Cardiac fibroblast (primary cell): ENCODE data around the gene PLEKHA6.
A peak's percentile ranks its signal among the peaks of the same experiment; 100 is the strongest.

Source experiments
- DNase-seq, 2 donors: peaks; one replicate each; pipeline versions ENCODE4 v3.0.0 to v3.0.0-alpha.2; 2010; ENCODE audit warnings: low read depth in 2 of 2
- H3K4me3 ChIP-seq, 2 donors: replicated peaks in 1 of 2; 1 replicate in 1 of 2; 2 replicates in 1 of 2; pipeline ENCODE4 v1.5.1; 2011; ENCODE audit warnings: low read depth in 2 of 2, low read length in 2 of 2, mild to moderate bottlenecking in 2 of 2, moderate library complexity in 1 of 2
- TF ChIP-seq, protein P1 (sequence below): IDR thresholded peaks from one replicate; pipeline ENCODE4 v1.5.1; 2011; ENCODE audit warnings: low read depth, mild to moderate bottlenecking, low read length, inconsistent platforms

The PLEKHA6 gene

DNA sequence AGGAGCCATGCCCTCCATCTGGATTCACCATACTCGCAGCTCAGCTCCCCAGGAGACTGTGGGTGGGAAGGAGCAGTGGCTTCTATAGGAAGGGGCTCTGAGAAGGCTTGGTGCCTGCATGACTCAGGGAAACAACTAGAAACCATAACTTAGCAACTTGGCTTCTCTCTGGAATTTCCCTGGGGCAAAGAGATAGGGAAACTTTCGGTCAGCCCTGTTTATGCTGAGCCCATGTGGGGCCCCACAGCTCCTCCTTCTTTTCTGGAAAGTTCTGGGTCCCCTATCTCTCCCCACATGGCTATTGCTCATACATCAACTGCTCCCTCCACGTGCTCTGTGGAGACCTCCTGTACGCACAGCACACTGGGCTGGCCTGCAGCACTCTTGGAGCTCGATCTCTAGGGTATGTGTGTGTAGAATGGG is 39.3 kb downstream of the PLEKHA6 start:
- TF ChIP-seq, protein P1, sequence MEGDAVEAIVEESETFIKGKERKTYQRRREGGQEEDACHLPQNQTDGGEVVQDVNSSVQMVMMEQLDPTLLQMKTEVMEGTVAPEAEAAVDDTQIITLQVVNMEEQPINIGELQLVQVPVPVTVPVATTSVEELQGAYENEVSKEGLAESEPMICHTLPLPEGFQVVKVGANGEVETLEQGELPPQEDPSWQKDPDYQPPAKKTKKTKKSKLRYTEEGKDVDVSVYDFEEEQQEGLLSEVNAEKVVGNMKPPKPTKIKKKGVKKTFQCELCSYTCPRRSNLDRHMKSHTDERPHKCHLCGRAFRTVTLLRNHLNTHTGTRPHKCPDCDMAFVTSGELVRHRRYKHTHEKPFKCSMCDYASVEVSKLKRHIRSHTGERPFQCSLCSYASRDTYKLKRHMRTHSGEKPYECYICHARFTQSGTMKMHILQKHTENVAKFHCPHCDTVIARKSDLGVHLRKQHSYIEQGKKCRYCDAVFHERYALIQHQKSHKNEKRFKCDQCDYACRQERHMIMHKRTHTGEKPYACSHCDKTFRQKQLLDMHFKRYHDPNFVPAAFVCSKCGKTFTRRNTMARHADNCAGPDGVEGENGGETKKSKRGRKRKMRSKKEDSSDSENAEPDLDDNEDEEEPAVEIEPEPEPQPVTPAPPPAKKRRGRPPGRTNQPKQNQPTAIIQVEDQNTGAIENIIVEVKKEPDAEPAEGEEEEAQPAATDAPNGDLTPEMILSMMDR = no peak
- DNase-seq = peak; percentile 56 to 73

DNA sequence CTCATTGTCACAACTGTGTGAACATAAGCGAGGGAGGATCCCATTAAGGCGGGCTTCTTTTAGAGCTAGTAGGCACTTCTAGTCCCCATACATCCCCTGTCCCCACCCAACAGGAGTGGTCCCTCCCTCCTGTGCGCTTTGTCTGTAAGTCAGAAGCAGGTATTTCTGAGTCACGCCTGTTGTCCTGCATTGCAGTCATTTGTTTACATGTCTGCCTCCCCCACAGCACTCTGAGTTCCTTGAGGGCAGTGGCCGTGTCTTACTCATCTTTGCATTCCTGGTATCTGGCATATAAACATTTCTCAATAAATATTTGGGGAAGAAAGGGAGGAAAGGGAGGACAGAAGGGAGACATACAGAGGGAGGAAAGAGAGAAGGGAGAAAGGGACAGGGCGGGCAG is 40.3 kb downstream of the PLEKHA6 start:
- H3K4me3 ChIP-seq = no peak overlapping the region
- DNase-seq = peak; percentile 68 to 86
- TF ChIP-seq, protein P1 = no peak

More for the DNA sequence above, 39.3 kb downstream of the PLEKHA6 start:
- H3K4me3 ChIP-seq = no peak overlapping the region

DNA sequence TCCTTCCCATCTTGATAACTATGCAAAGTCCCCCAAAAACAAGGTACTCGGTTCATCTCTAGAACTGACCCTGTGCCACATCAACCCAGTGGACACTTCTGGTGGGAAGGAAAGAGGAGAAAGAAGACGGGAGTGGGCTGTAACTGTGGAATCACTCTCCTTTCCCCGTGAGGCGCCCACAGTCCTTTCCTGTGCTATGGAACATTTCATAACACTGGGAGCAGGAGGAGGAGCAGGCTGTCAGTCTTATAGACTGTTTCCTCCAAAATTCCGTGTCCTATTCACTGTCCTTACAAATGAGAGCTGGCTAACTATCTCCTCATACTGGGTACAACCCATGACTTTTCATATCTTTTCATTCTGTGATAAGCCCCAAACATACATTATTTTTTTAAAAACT is 40.7 kb downstream of the PLEKHA6 start:
- no peak for DNase-seq
- TF ChIP-seq, protein P1 = no peak
- no peak overlapping the region for H3K4me3 ChIP-seq

DNA sequence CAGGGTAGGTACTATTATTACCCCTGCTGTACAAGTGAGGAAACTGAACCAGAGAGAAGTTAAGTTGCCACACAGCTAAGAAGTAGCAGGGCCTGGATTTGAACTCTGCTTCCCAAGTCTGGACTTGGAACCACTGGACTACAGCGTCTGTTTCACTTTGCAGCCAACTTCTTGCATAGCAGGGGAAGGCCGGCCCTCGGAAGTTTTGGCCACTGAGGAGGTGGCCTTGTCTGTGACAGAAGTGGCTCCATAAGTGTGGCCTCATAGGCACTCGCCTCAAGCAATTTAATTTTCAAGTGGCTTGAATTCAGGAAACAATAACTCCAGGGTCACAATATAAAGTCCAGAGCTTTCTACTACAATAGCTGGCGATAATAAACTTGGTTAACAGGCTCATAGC is 41.4 kb downstream of the PLEKHA6 start:
- TF ChIP-seq, protein P1 = no peak
- H3K4me3 ChIP-seq = no peak overlapping the region
- no peak for DNase-seq

DNA sequence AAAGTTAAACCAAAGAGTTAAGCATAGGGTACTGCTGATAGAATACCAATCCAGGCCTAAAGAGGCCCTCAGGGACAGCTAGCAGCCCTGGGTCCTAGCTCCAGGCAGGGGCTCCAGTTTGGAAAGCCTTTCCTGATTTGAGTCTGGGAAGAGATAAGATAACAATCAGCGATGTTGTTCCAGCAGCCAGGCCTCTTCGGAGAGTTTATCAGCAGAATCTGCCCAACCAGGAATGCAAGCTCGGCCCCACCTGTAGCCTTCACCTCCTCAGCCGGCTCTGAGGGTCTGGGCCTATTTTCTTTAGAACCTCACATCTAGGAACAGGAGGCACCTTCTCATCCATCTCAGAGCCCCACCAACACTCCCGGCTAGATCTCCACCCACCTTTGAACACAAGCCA is 42.6 kb downstream of the PLEKHA6 start:
- no peak overlapping the region for H3K4me3 ChIP-seq
- no peak for DNase-seq
- TF ChIP-seq, protein P1 = no peak

DNA sequence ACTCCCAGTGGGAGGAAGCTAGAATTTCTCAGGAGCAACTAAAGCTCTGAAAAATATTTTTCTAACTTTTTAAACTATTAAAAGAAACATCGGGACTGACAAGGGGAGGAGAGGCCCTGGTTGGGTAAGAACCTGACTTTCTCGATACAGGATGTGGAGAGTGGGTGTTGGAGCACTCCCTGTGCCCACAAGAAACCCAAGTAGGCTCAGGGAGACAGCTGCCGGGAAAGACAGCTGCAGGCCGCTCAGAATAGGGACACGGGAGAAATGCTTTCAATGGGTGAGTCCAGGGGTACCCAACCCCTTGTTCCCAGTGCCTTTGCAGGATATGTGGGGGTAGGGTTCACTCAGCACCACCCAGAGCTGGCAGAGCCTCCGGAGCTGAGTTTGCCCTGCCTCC is 43.6 kb downstream of the PLEKHA6 start:
- DNase-seq = no peak
- no peak overlapping the region for H3K4me3 ChIP-seq
- TF ChIP-seq, protein P1 = no peak

DNA sequence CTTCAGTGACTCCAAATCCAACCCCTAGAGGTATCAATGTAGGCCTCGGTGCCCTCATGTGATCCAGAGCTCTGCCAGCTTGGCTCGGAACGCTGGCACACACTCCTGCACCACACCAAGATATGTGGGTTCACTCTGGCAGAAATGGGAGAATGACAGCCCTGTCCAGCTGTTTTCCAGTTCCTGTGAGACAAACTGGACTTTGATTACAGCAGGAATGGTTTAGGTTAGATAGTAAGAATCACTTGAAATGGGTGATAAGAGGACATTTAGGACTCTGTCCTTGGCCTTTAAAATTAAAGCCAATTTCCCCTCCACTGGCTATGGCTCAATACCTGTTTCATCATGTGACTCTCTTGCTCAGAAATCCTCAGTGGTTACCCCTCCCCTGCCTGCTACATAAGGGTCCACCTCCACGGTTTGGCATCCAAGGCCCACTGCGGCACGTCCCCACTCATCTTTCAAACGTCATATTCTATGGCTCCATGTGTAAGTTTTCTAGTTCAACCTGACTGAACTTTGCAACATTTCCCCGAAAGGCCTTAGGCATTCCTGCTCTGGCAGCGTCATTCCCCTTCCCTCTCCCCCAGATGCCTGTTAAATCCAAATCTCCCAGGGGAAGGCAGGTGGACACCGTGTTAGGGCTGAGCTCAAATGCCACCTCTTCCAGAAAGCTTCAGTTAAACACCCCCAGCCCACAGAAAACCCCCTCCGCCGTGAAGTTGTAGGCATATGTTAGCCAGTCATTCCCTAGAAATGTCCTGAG is 44.7 kb downstream of the PLEKHA6 start:
- TF ChIP-seq, protein P1 = no peak
- no peak overlapping the region for H3K4me3 ChIP-seq
- no peak for DNase-seq
